Osteocyte (in vitro differentiated cells): ENCODE results near the gene POSTN. TPM values are rescaled to one million over a fixed set of nuclear protein-coding genes. Genes with fewer than 3 reads are reported as not detected.

ENCODE experiments used
- DNase-seq: peaks from one replicate; pipeline ENCODE4 v3.0.0; 2021; ENCODE audit warnings: mixed read lengths; ENCODE audit not compliant: unreplicated experiment; ENCODE audit errors: extremely low spot score
- H3K27ac Mint-ChIP-seq: one replicate; pipeline ENCODE4 v1.8.0; 2021; ENCODE audit warnings: mild to moderate bottlenecking, mixed read lengths; ENCODE audit not compliant: unreplicated experiment
- H3K27me3 Mint-ChIP-seq: one replicate; pipeline ENCODE4 v1.8.0; 2021; ENCODE audit warnings: mixed read lengths; ENCODE audit not compliant: unreplicated experiment
- H3K36me3 Mint-ChIP-seq: one replicate; pipeline ENCODE4 v1.8.0; 2021; ENCODE audit warnings: mixed read lengths; ENCODE audit not compliant: unreplicated experiment
- H3K4me1 Mint-ChIP-seq: one replicate; pipeline ENCODE4 v1.8.0; 2021; ENCODE audit warnings: mixed read lengths; ENCODE audit not compliant: unreplicated experiment
- H3K4me3 Mint-ChIP-seq: one replicate; pipeline ENCODE4 v1.8.0; 2021; ENCODE audit warnings: mild to moderate bottlenecking, moderate library complexity, mixed read lengths; ENCODE audit not compliant: unreplicated experiment
- H3K9me3 Mint-ChIP-seq: one replicate; pipeline ENCODE4 v1.8.0; 2021; ENCODE audit warnings: mixed read lengths; ENCODE audit not compliant: unreplicated experiment
- CTCF ChIP-seq: fragments of 200-600 bp; sonication (generic); IDR thresholded peaks from 2 replicates; pipeline ENCODE4 v1.5.0; 2021; ENCODE audit warnings: antibody characterized with exemption, mild to moderate bottlenecking, moderate library complexity
- long read RNA-seq: library from polyadenylated mRNA; unstranded; transcript quantifications from one replicate; pipeline ENCODE4 v2.0.0, GENCODE V29; 2021
- total RNA-seq: library from RNA; stranded (reverse); gene quantifications from 2 replicates; pipeline ENCODE4 v1.2.1, GENCODE V29; 2021

The POSTN gene, protein sequence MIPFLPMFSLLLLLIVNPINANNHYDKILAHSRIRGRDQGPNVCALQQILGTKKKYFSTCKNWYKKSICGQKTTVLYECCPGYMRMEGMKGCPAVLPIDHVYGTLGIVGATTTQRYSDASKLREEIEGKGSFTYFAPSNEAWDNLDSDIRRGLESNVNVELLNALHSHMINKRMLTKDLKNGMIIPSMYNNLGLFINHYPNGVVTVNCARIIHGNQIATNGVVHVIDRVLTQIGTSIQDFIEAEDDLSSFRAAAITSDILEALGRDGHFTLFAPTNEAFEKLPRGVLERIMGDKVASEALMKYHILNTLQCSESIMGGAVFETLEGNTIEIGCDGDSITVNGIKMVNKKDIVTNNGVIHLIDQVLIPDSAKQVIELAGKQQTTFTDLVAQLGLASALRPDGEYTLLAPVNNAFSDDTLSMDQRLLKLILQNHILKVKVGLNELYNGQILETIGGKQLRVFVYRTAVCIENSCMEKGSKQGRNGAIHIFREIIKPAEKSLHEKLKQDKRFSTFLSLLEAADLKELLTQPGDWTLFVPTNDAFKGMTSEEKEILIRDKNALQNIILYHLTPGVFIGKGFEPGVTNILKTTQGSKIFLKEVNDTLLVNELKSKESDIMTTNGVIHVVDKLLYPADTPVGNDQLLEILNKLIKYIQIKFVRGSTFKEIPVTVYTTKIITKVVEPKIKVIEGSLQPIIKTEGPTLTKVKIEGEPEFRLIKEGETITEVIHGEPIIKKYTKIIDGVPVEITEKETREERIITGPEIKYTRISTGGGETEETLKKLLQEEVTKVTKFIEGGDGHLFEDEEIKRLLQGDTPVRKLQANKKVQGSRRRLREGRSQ
- 287 and 349 TPM in 2 replicates for total RNA-seq
- long read RNA-seq, transcript POSTN-209 (21 exons, 3,214 nt) = minor isoform, 195 of 2,080 reads
- long read RNA-seq, transcript POSTN-203 (23 exons, 3,373 nt) = minor isoform, 103 of 2,080 reads
- long read RNA-seq, transcript POSTN-202 (22 exons, 3,196 nt) = major isoform, 502 of 2,080 reads
- long read RNA-seq, transcript POSTN-201 (21 exons, 3,071 nt) = minor isoform, 271 of 2,080 reads
- long read RNA-seq, partial matches to known transcripts = 727 of 2,080 reads
- long read RNA-seq, other reads (novel, unspliced or antisense) = 227 of 2,080 reads

DNA sequence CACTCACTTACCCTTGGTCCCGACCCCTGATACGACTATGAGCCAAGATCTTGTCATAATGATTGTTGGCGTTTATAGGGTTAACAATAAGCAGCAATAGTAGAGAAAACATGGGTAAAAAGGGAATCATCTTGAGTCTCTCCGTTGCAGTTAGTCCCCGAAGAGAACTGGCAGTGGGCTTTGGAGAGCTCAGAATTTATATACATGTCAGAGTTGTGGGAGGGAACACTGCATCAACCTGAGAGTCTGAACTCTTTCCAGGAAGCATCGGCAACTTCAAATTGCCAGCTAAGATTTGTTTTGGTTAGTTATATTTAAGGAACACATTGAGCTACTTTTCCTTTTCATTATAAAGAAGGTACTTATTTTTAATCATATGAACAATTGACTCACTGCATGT, at the start of gene POSTN:
Gene POSTN (minus strand): TSS at position 172 of the 400 bp plus-strand sequence. CDS start 42 bp downstream, at position 130.
- DNase-seq = no peak
- no peak for TF ChIP-seq CTCF
- Mint-ChIP-seq H3K36me3 (peaks cover 8% of the 10 kb centered on the region), H3K4me1 (peaks cover 68% of the 10 kb centered on the region), H3K27me3 (no peaks in the 10 kb centered on the region), H3K9me3 (no peaks in the 10 kb centered on the region), H3K4me3 (peak within 1 kb of the TSS; percentile 74), H3K27ac (peak within 1 kb of the TSS; percentile 82)

- no peaks in the 10 kb centered on the region for H3K9me3 Mint-ChIP-seq
- no peak for DNase-seq
- no peaks in the 10 kb centered on the region for H3K36me3 Mint-ChIP-seq
Observed at GRCh38 chr13:37647031-37647650, 48.6 kb upstream of the POSTN start.

GRCh38 chr13:37646531-37646930, 48.0 kb upstream of the POSTN start:
- H3K4me3 Mint-ChIP-seq = no peak overlapping the region
- no peak for TF ChIP-seq CTCF

More at GRCh38 chr13:37647031-37647650, 48.6 kb upstream of the POSTN start:
- Mint-ChIP-seq H3K4me3 (no peak overlapping the region), H3K27ac (no peak overlapping the region), H3K4me1 (peaks cover 17% of the 10 kb centered on the region), H3K27me3 (no peaks in the 10 kb centered on the region)
- TF ChIP-seq CTCF = no peak

DNA sequence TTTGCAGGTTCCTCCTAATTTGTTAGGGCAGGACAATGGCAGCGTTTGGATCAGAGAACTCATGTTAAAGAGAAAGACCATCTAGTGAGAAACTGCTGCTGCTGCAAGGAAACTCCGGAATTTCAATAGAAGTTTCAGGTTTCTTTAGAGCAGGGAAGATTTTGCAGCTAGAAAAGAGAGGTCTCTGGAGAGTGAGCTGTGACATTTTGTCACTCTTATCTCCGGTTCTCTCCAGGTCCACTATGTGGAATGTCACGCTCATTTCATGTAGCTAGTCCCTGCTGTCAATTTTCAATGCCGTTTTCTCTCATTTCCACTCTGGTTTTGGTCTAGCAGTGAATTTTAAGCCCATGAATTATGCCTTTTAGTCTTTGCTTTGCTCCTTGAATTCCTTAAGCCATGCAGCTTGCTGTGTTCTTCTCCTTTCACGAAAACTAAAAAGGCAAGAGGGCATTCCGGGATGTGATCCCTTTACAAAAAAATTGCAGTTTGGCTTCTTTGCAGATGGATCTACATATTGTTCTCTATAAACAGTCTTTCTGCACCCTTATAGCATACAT, 46.7 kb upstream of the POSTN start:
- H3K36me3 Mint-ChIP-seq = no peaks in the 10 kb centered on the region
- H3K4me1 Mint-ChIP-seq = peaks cover 21% of the 10 kb centered on the region
- H3K27me3 Mint-ChIP-seq = no peaks in the 10 kb centered on the region
- no peak for TF ChIP-seq CTCF
- H3K4me3 Mint-ChIP-seq = no peak overlapping the region
- DNase-seq = no peak
- H3K27ac Mint-ChIP-seq = peak overlapping the region; percentile 21
- no peaks in the 10 kb centered on the region for H3K9me3 Mint-ChIP-seq

More at GRCh38 chr13:37646531-37646930, 48.0 kb upstream of the POSTN start:
- Mint-ChIP-seq H3K27ac (no peak overlapping the region), H3K9me3 (no peaks in the 10 kb centered on the region), H3K27me3 (no peaks in the 10 kb centered on the region), H3K4me1 (peaks cover 17% of the 10 kb centered on the region), H3K36me3 (no peaks in the 10 kb centered on the region)
- DNase-seq = no peak
